ENCODE results near the gene NLRP13.
"Not testable (repeated sequence)": the region's sequence is repeated elsewhere in the genome, so short reads cannot be mapped to it uniquely, and the experiment has no call there.

NLRP13 gene

GRCh38 chr19:55959996-55960675 lies 28.0 kb upstream of the NLRP13 start:
- Histone ChIP-seq H3K27me3 (ENCODE audit: control insufficient read depth in 3 of 3, insufficient read depth in 3 of 3, low read depth in 1 of 3, low read length in 3 of 3) (no peaks in the 10 kb centered on the region), H3K14ac (ENCODE audit: low read length) (no peak overlapping the region), H3K9me3 (replicated peaks in 1 of 2; ENCODE audit: control insufficient read depth in 2 of 2, insufficient read depth in 1 of 2, low read depth in 1 of 2, low read length in 2 of 2) (peaks cover 0 to 35% of the 10 kb centered on the region in 2 donors), H4K91ac (ENCODE audit: low read depth, low read length, poor library complexity) (no peak overlapping the region), H3K4me1 (ENCODE audit: control insufficient read depth in 2 of 2, insufficient read depth in 1 of 2, low read depth in 1 of 2, low read length in 2 of 2) (no peaks in the 10 kb centered on the region), H2BK15ac (ENCODE audit: low read length) (no peak overlapping the region), H3K18ac (ENCODE audit: low read length) (no peak overlapping the region), H2AFZ (ENCODE audit: low read length) (no peak overlapping the region), H4K8ac (ENCODE audit: low read depth, low read length) (no peak overlapping the region), H2BK5ac (ENCODE audit: low read length) (no peak overlapping the region), H2BK12ac (ENCODE audit: low read length) (no peak overlapping the region), H3K9ac (ENCODE audit: low read depth, low read length, poor library complexity) (no peak overlapping the region), H2BK120ac (ENCODE audit: low read depth, low read length) (no peak overlapping the region), H3K27ac (replicated peaks; ENCODE audit: low read length) (no peak overlapping the region), H3K4me2 (ENCODE audit: insufficient read depth, low read length, poor library complexity, severe bottlenecking) (no peak overlapping the region), H3K4ac (ENCODE audit: low read length) (no peak overlapping the region), H3K36me3 (replicated peaks in 1 of 2; ENCODE audit: control insufficient read depth in 2 of 2, insufficient read depth in 2 of 2, low read length in 2 of 2) (no peaks in the 10 kb centered on the region), H2AK5ac (ENCODE audit: low read depth, low read length) (no peak overlapping the region), H3K23ac (ENCODE audit: low read depth, low read length, poor library complexity) (no peak overlapping the region), H3K4me3 (ENCODE audit: low read length in 2 of 2) (no peak overlapping the region), H3K79me1 (ENCODE audit: low read depth, low read length) (no peaks in the 10 kb centered on the region)
- no CpG with 5 or more reads among the region's 6 CpGs for WGBS, 2 donors (ENCODE audit: extremely low coverage in 2 of 2, insufficient read length in 2 of 2, insufficient replicate concordance in 1 of 2)
- no peak for DNase-seq (ENCODE audit: low spot score)

DNA sequence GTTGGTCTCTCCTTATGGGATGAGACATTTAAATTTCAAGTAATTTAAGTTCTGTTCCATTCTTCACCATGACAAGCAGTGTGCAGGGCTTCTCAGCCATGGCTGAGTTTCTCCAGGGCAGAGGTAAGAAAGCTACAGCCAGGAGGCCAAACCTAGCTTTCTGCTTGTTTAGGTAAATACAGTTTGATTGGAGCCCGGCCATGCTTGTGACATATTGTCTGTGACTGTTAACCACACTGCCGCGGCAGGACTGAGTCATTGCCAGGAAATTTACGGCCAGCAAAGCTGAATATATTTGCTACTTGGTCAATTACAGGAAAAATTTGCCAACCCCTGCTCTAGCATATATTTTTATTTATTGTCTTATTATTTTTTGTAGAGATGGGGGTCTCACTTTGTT lies 26.2 kb upstream of the NLRP13 start:
- no peak overlapping the region for H4K8ac ChIP-seq (ENCODE audit: low read depth, low read length)
- H3K9ac ChIP-seq (ENCODE audit: low read depth, low read length, poor library complexity), result no peak overlapping the region
- H3K27me3 ChIP-seq (ENCODE audit: control insufficient read depth in 3 of 3, insufficient read depth in 3 of 3, low read depth in 1 of 3, low read length in 3 of 3), result peaks cover 0 to 3% (median 0%) of the 10 kb centered on the region in 3 experiments
- peaks cover 0 to 38% of the 10 kb centered on the region in 2 donors for H3K9me3 ChIP-seq (replicated peaks in 1 of 2; ENCODE audit: control insufficient read depth in 2 of 2, insufficient read depth in 1 of 2, low read depth in 1 of 2, low read length in 2 of 2)
- H3K4ac ChIP-seq (ENCODE audit: low read length), result no peak overlapping the region
- no peak overlapping the region for H2BK120ac ChIP-seq (ENCODE audit: low read depth, low read length)
- H3K79me1 ChIP-seq (ENCODE audit: low read depth, low read length), result no peaks in the 10 kb centered on the region
- H2AK5ac ChIP-seq (ENCODE audit: low read depth, low read length), result no peak overlapping the region
- no peak overlapping the region for H3K14ac ChIP-seq (ENCODE audit: low read length)
- H2AFZ ChIP-seq (ENCODE audit: low read length), result no peak overlapping the region
- H2BK5ac ChIP-seq (ENCODE audit: low read length), result no peak overlapping the region
- H3K4me3 ChIP-seq (ENCODE audit: low read length in 2 of 2), result no peak overlapping the region
- H3K4me2 ChIP-seq (ENCODE audit: insufficient read depth, low read length, poor library complexity, severe bottlenecking), result no peak overlapping the region
- H3K27ac ChIP-seq (replicated peaks; ENCODE audit: low read length), result no peak overlapping the region
- no peak overlapping the region for H3K18ac ChIP-seq (ENCODE audit: low read length)
- no peaks in the 10 kb centered on the region for H3K4me1 ChIP-seq (ENCODE audit: control insufficient read depth in 2 of 2, insufficient read depth in 1 of 2, low read depth in 1 of 2, low read length in 2 of 2)
- DNase-seq (ENCODE audit: low spot score), result no peak
- H4K91ac ChIP-seq (ENCODE audit: low read depth, low read length, poor library complexity), result no peak overlapping the region
- WGBS, 2 donors (ENCODE audit: extremely low coverage in 2 of 2, insufficient read length in 2 of 2, insufficient replicate concordance in 1 of 2), result no CpG with 5 or more reads among the region's 4 CpGs
- no peak overlapping the region for H2BK12ac ChIP-seq (ENCODE audit: low read length)
- H3K23ac ChIP-seq (ENCODE audit: low read depth, low read length, poor library complexity), result no peak overlapping the region
- H2BK15ac ChIP-seq (ENCODE audit: low read length), result no peak overlapping the region
- no peaks in the 10 kb centered on the region for H3K36me3 ChIP-seq (replicated peaks in 1 of 2; ENCODE audit: control insufficient read depth in 2 of 2, insufficient read depth in 2 of 2, low read length in 2 of 2)

GRCh38 chr19:55956431-55956830 lies 24.3 kb upstream of the NLRP13 start:
- H3K27me3 ChIP-seq (ENCODE audit: control insufficient read depth in 3 of 3, insufficient read depth in 3 of 3, low read depth in 1 of 3, low read length in 3 of 3), result peaks cover 0 to 3% (median 0%) of the 10 kb centered on the region in 3 experiments
- peaks cover 0 to 34% of the 10 kb centered on the region in 2 donors for H3K9me3 ChIP-seq (replicated peaks in 1 of 2; ENCODE audit: control insufficient read depth in 2 of 2, insufficient read depth in 1 of 2, low read depth in 1 of 2, low read length in 2 of 2)

GRCh38 chr19:55950566-55950965 lies 18.4 kb upstream of the NLRP13 start:
- not testable (repeated sequence) for H3K18ac ChIP-seq (ENCODE audit: low read length); H2BK15ac ChIP-seq (ENCODE audit: low read length); H3K4ac ChIP-seq (ENCODE audit: low read length); H3K23ac ChIP-seq (ENCODE audit: low read depth, low read length, poor library complexity); H3K79me1 ChIP-seq (ENCODE audit: low read depth, low read length); H3K4me1 ChIP-seq (ENCODE audit: control insufficient read depth in 2 of 2, insufficient read depth in 1 of 2, low read depth in 1 of 2, low read length in 2 of 2); H4K91ac ChIP-seq (ENCODE audit: low read depth, low read length, poor library complexity); H3K4me2 ChIP-seq (ENCODE audit: insufficient read depth, low read length, poor library complexity, severe bottlenecking); DNase-seq (ENCODE audit: low spot score); H3K27me3 ChIP-seq (ENCODE audit: control insufficient read depth in 3 of 3, insufficient read depth in 3 of 3, low read depth in 1 of 3, low read length in 3 of 3); H4K8ac ChIP-seq (ENCODE audit: low read depth, low read length); H3K14ac ChIP-seq (ENCODE audit: low read length); H3K27ac ChIP-seq (replicated peaks; ENCODE audit: low read length); H2BK5ac ChIP-seq (ENCODE audit: low read length); H3K9ac ChIP-seq (ENCODE audit: low read depth, low read length, poor library complexity); H2AFZ ChIP-seq (ENCODE audit: low read length); H2AK5ac ChIP-seq (ENCODE audit: low read depth, low read length); H2BK120ac ChIP-seq (ENCODE audit: low read depth, low read length); H3K36me3 ChIP-seq (replicated peaks in 1 of 2; ENCODE audit: control insufficient read depth in 2 of 2, insufficient read depth in 2 of 2, low read length in 2 of 2); H2BK12ac ChIP-seq (ENCODE audit: low read length)
- Histone ChIP-seq H3K4me3 (ENCODE audit: low read length in 2 of 2) (peak overlapping the region in 1 of 2 donors; percentile 34), H3K9me3 (replicated peaks in 1 of 2; ENCODE audit: control insufficient read depth in 2 of 2, insufficient read depth in 1 of 2, low read depth in 1 of 2, low read length in 2 of 2) (peaks cover 0 to 35% of the 10 kb centered on the region in 2 donors)
- no CpG with 5 or more reads among the region's 19 CpGs for WGBS, 2 donors (ENCODE audit: extremely low coverage in 2 of 2, insufficient read length in 2 of 2, insufficient replicate concordance in 1 of 2)

More at GRCh38 chr19:55956431-55956830, 24.3 kb upstream of the NLRP13 start:
- Histone ChIP-seq H4K8ac (ENCODE audit: low read depth, low read length) (no peak overlapping the region), H3K18ac (ENCODE audit: low read length) (no peak overlapping the region), H2BK15ac (ENCODE audit: low read length) (no peak overlapping the region), H3K9ac (ENCODE audit: low read depth, low read length, poor library complexity) (no peak overlapping the region), H2BK12ac (ENCODE audit: low read length) (no peak overlapping the region), H3K4me1 (ENCODE audit: control insufficient read depth in 2 of 2, insufficient read depth in 1 of 2, low read depth in 1 of 2, low read length in 2 of 2) (no peaks in the 10 kb centered on the region), H3K36me3 (replicated peaks in 1 of 2; ENCODE audit: control insufficient read depth in 2 of 2, insufficient read depth in 2 of 2, low read length in 2 of 2) (no peaks in the 10 kb centered on the region), H3K4me3 (ENCODE audit: low read length in 2 of 2) (no peak overlapping the region), H3K79me1 (ENCODE audit: low read depth, low read length) (no peaks in the 10 kb centered on the region), H3K27ac (replicated peaks; ENCODE audit: low read length) (no peak overlapping the region), H3K14ac (ENCODE audit: low read length) (no peak overlapping the region), H3K4me2 (ENCODE audit: insufficient read depth, low read length, poor library complexity, severe bottlenecking) (no peak overlapping the region), H2BK5ac (ENCODE audit: low read length) (no peak overlapping the region), H2BK120ac (ENCODE audit: low read depth, low read length) (no peak overlapping the region), H3K23ac (ENCODE audit: low read depth, low read length, poor library complexity) (no peak overlapping the region), H2AFZ (ENCODE audit: low read length) (no peak overlapping the region), H4K91ac (ENCODE audit: low read depth, low read length, poor library complexity) (no peak overlapping the region), H2AK5ac (ENCODE audit: low read depth, low read length) (no peak overlapping the region), H3K4ac (ENCODE audit: low read length) (no peak overlapping the region)
- WGBS, 2 donors (ENCODE audit: extremely low coverage in 2 of 2, insufficient read length in 2 of 2, insufficient replicate concordance in 1 of 2), result no CpG with 5 or more reads among the region's 7 CpGs
- no peak for DNase-seq (ENCODE audit: low spot score)
